Measurements from ENCODE around the gene COPS3. TPM values are rescaled to one million over a fixed set of nuclear protein-coding genes. Genes with fewer than 3 reads are reported as not detected.

COPS3 gene
- total and polyA plus RNA-seq, 10 donors, result 29.9 to 58.9 (median 44.5) TPM

DNA sequence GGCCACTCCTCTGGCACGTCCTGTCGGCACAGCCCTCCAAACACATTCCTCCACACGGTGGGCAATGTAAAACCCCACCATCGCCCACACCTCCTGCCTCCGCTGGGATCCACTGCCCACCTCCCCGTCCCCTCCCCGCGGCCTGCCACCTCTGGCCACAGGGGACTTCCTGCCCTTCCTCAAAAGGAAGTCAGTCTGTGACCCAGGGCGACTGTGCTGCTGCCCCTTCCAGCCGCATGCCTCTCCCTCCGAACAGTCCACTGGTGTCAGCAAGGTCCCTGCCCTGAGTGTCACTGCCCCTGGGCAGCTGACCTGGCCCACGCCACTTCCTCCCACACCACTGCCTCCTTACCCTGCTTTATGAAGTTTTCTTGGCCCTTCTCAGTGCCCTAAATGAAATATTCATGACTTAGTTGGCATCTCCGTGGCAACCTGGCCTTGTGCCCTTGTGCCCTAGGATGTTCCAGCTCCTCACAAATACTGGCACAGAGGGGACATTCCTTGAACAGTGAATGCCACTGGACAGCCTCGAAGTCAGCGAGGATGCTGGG lies 76.9 kb downstream of the COPS3 start:
- Histone ChIP-seq H3K36me3 (peaks cover 0 to 24% (median 5%) of the 10 kb centered on the region in 6 donors), H3K27me3 (replicated peaks in 1 of 7) (no peaks in the 10 kb centered on the region), H3K4me1 (peaks cover 16 to 73% (median 39%) of the 10 kb centered on the region in 6 donors), H3K4me3 (peak overlapping the region in 1 of 8 donors; percentile 76), H3K27ac (peak overlapping the region in 4 of 8 donors; percentile 1 to 84 (median 32)), H3K9me3 (no peaks in the 10 kb centered on the region)
- intact Hi-C loops (cut with DNase I; ENCODE audit: low total_unique reads), result no loop called here
- peak; percentile 27 to 70 (median 54) for TF ChIP-seq POLR2AphosphoS5 (IDR thresholded peaks at IDR 0.05)
- TF ChIP-seq, protein P1, sequence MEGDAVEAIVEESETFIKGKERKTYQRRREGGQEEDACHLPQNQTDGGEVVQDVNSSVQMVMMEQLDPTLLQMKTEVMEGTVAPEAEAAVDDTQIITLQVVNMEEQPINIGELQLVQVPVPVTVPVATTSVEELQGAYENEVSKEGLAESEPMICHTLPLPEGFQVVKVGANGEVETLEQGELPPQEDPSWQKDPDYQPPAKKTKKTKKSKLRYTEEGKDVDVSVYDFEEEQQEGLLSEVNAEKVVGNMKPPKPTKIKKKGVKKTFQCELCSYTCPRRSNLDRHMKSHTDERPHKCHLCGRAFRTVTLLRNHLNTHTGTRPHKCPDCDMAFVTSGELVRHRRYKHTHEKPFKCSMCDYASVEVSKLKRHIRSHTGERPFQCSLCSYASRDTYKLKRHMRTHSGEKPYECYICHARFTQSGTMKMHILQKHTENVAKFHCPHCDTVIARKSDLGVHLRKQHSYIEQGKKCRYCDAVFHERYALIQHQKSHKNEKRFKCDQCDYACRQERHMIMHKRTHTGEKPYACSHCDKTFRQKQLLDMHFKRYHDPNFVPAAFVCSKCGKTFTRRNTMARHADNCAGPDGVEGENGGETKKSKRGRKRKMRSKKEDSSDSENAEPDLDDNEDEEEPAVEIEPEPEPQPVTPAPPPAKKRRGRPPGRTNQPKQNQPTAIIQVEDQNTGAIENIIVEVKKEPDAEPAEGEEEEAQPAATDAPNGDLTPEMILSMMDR (IDR thresholded peaks at IDR 0.05 in 8 of 11, conservative IDR thresholded peaks at IDR 0.05 in 3 of 11), result no peak
- no peak for DNase-seq
- 43 to 68% (median 48%) methylated on average over 13 to 15 of the region's 15 CpGs for WGBS, 5 donors

GRCh38 chr17:17203173-17203730 lies 77.8 kb downstream of the COPS3 start:
- H3K4me1 ChIP-seq, result peaks cover 16 to 73% (median 39%) of the 10 kb centered on the region in 6 donors
- H3K27me3 ChIP-seq (replicated peaks in 1 of 7), result no peaks in the 10 kb centered on the region
- intact Hi-C loops (cut with DNase I; ENCODE audit: low total_unique reads), result no loop called here
- DNase-seq, result no peak
- H3K36me3 ChIP-seq, result peaks cover 0 to 24% (median 5%) of the 10 kb centered on the region in 6 donors
- 84 to 89% (median 87%) methylated on average over 9 to 15 of the region's 15 CpGs for WGBS, 5 donors
- TF ChIP-seq POLR2AphosphoS5 (IDR thresholded peaks at IDR 0.05), result peak in 1 of 3 donors; percentile 31
- no peak for TF ChIP-seq POLR2A (IDR thresholded peaks at IDR 0.05)
- TF ChIP-seq, protein P1 (IDR thresholded peaks at IDR 0.05 in 8 of 11, conservative IDR thresholded peaks at IDR 0.05 in 3 of 11), result no peak
- H3K27ac ChIP-seq, result peak overlapping the region in 2 of 8 donors; percentile 26 to 84
- H3K4me3 ChIP-seq, result no peak overlapping the region
- no peaks in the 10 kb centered on the region for H3K9me3 ChIP-seq

DNA sequence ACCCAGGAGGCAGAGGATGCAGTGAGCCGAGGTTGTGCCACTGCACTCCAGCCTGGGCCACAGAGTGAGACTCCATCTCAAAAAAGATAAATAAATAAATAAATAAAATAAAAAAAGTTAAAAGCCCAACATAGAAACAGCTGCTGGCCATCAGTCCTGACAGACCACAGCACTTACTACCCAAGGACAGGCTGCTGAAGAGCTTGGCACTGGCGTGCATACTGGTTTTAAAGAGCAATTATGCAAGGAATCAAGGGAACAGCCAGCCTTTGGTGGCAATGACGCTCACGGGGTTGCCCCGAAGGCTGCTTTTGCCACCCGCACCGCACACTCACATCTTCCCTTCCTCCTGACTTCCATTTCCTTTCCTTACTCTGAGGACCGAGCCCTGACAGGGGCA lies 79.1 kb downstream of the COPS3 start:
- Histone ChIP-seq H3K4me3 (no peak overlapping the region), H3K36me3 (peaks cover 0 to 24% (median 5%) of the 10 kb centered on the region in 6 donors), H3K9me3 (no peaks in the 10 kb centered on the region), H3K27ac (peak overlapping the region in 1 of 8 donors; percentile 22), H3K4me1 (peaks cover 16 to 69% (median 39%) of the 10 kb centered on the region in 6 donors), H3K27me3 (replicated peaks in 1 of 7) (no peaks in the 10 kb centered on the region)
- intact Hi-C loops (cut with DNase I; ENCODE audit: low total_unique reads), result no loop called here
- peak in 2 of 3 donors; percentile 41 to 65 for TF ChIP-seq POLR2AphosphoS5 (IDR thresholded peaks at IDR 0.05)
- TF ChIP-seq, protein P1 (IDR thresholded peaks at IDR 0.05 in 8 of 11, conservative IDR thresholded peaks at IDR 0.05 in 3 of 11), result no peak
- TF ChIP-seq POLR2A (IDR thresholded peaks at IDR 0.05), result no peak
- WGBS, 5 donors, result 71 to 81% (median 76%) methylated on average over 8 of the region's 8 CpGs
- no peak for DNase-seq

DNA sequence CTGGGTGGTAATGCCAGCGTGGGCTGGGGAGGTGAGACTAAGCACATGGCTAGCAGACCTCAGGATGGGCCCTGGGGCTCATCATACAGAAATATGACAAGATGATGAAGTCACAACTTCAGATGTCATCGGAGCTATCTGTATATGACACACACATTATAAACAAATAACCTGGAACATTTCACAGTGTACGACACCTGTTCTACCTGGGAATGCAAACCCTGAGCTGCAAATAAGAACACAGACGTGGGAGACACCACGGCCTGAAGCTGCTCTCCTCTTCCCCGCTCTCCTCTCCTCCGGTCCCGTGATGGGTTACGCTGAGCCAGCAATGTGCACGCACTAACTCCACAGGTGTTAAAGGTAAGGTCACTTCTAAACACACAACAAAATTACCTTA lies 79.8 kb downstream of the COPS3 start:
- H3K27ac ChIP-seq, result peak overlapping the region in 2 of 8 donors; percentile 41 to 50
- H3K4me1 ChIP-seq, result peaks cover 16 to 63% (median 38%) of the 10 kb centered on the region in 6 donors
- WGBS, 5 donors, result 83 to 93% (median 86%) methylated on average over 10 of the region's 10 CpGs
- TF ChIP-seq POLR2AphosphoS5 (IDR thresholded peaks at IDR 0.05), result no peak
- TF ChIP-seq POLR2A (IDR thresholded peaks at IDR 0.05), result no peak
- no peaks in the 10 kb centered on the region for H3K9me3 ChIP-seq
- intact Hi-C loops (cut with DNase I; ENCODE audit: low total_unique reads), result no loop called here
- H3K27me3 ChIP-seq (replicated peaks in 1 of 7), result no peaks in the 10 kb centered on the region
- H3K4me3 ChIP-seq, result no peak overlapping the region
- H3K36me3 ChIP-seq, result peaks cover 0 to 24% (median 5%) of the 10 kb centered on the region in 6 donors
- DNase-seq, result no peak
